HepG2 (cell line): ENCODE measurements around the gene SAPCD1. TPM values are rescaled to one million over a fixed set of nuclear protein-coding genes. Genes with fewer than 3 reads are reported as not detected.

Source experiments
- ARID4A ChIP-seq: sonication (generic); formaldehyde crosslinking; IDR thresholded peaks from 2 replicates; pipeline ENCODE4 v1.5.0; 2020; ENCODE audit warnings: mild to moderate bottlenecking, missing genetic modification reagents, borderline replicate concordance
- ATF7 ChIP-seq, 2 experiments: fragments of 450-650 bp in 1 of 2; sonication (generic) in 1 of 2; formaldehyde crosslinking in 1 of 2; IDR thresholded peaks; 2 replicates each; pipeline versions ENCODE4 v1.4.0 to v1.6.1; 2016 to 2020; ENCODE audit warnings: antibody characterized with exemption in 1 of 2, mild to moderate bottlenecking in 1 of 2, missing genetic modification reagents in 1 of 2
- DRAP1 ChIP-seq: IDR thresholded peaks from 2 replicates; pipeline ENCODE4 v1.6.1; 2016; ENCODE audit warnings: missing genetic modification reagents, missing compliant biosample characterization
- ELF3 ChIP-seq: IDR thresholded peaks from 2 replicates; pipeline ENCODE4 v1.6.1; 2016; ENCODE audit warnings: missing genetic modification reagents, missing compliant biosample characterization
- EP300 ChIP-seq, 3 experiments: sonication (generic) in 1 of 3; formaldehyde crosslinking in 1 of 3; IDR thresholded peaks; 2 replicates each; pipeline versions ENCODE4 v1.5.1 to v1.6.1; 2011 to 2020; ENCODE audit warnings: low read depth in 2 of 3, low read length in 2 of 3, borderline replicate concordance in 1 of 3, improper control_type of control experiment in 1 of 3, mild to moderate bottlenecking in 1 of 3, missing genetic modification reagents in 1 of 3, moderate library complexity in 1 of 3
- ESRRA ChIP-seq: sonication (generic); formaldehyde crosslinking; IDR thresholded peaks from 2 replicates; pipeline ENCODE4 v1.5.1; 2020; ENCODE audit warnings: mild to moderate bottlenecking, low read depth, missing genetic modification reagents
- FOXK1 ChIP-seq: sonication (generic); formaldehyde crosslinking; IDR thresholded peaks from 2 replicates; pipeline ENCODE4 v1.4.0; 2020; ENCODE audit warnings: low read depth, missing genetic modification reagents, borderline replicate concordance
- IRF9 ChIP-seq: sonication (generic); formaldehyde crosslinking; IDR thresholded peaks from 2 replicates; pipeline ENCODE4 v1.8.0; 2022; ENCODE audit warnings: missing genetic modification reagents, mild to moderate bottlenecking, borderline replicate concordance
- MAFG ChIP-seq: sonication (generic); formaldehyde crosslinking; IDR thresholded peaks from 2 replicates; pipeline ENCODE4 v1.5.1; 2020; ENCODE audit warnings: mild to moderate bottlenecking, missing genetic modification reagents
- MED1 ChIP-seq: sonication (generic); formaldehyde crosslinking; IDR thresholded peaks from 2 replicates; pipeline ENCODE4 v1.4.0; 2020; ENCODE audit warnings: missing genetic modification reagents
- NR2F6 ChIP-seq, 2 experiments: IDR thresholded peaks; 2 replicates each; pipeline ENCODE4 v1.6.1; 2016; ENCODE audit warnings: antibody characterized with exemption in 1 of 2, mild to moderate bottlenecking in 1 of 2
- REL ChIP-seq: sonication (generic); formaldehyde crosslinking; conservative IDR thresholded peaks from 2 replicates; pipeline ENCODE4 v1.8.0; 2022; ENCODE audit warnings: mild to moderate bottlenecking, missing genetic modification reagents, moderate library complexity
- TARDBP ChIP-seq: sonication (generic); formaldehyde crosslinking; IDR thresholded peaks from 2 replicates; pipeline ENCODE4 v1.8.0; 2022; ENCODE audit warnings: mild to moderate bottlenecking, missing genetic modification reagents
- ZIK1 ChIP-seq: sonication (generic); formaldehyde crosslinking; IDR thresholded peaks from 2 replicates; pipeline ENCODE4 v1.5.0; 2020; ENCODE audit warnings: mild to moderate bottlenecking, low read depth, missing genetic modification reagents, borderline replicate concordance
- ZNF136 ChIP-seq: sonication (generic); formaldehyde crosslinking; IDR thresholded peaks from 2 replicates; pipeline ENCODE4 v1.8.1; 2022; ENCODE audit warnings: low read depth, mild to moderate bottlenecking, moderate library complexity, missing genetic modification reagents
- ZNF234 ChIP-seq: sonication (generic); formaldehyde crosslinking; conservative IDR thresholded peaks from 2 replicates; pipeline ENCODE4 v1.5.1; 2020; ENCODE audit warnings: mild to moderate bottlenecking, missing genetic modification reagents
- ZNF441 ChIP-seq: sonication (generic); formaldehyde crosslinking; IDR thresholded peaks from 2 replicates; pipeline ENCODE4 v1.7.0; 2021; ENCODE audit warnings: missing genetic modification reagents, borderline replicate concordance
- ZNF501 ChIP-seq: sonication (generic); formaldehyde crosslinking; IDR thresholded peaks from 2 replicates; pipeline ENCODE4 v1.5.1; 2020; ENCODE audit warnings: mild to moderate bottlenecking, moderate library complexity, missing genetic modification reagents
- ZNF704 ChIP-seq: sonication (generic); formaldehyde crosslinking; IDR thresholded peaks from 2 replicates; pipeline ENCODE4 v1.8.1; 2023; ENCODE audit warnings: mild to moderate bottlenecking, inconsistent platforms, moderate library complexity, missing genetic modification reagents, borderline replicate concordance
- ZNF790 ChIP-seq: sonication (generic); formaldehyde crosslinking; IDR thresholded peaks from 2 replicates; pipeline ENCODE4 v1.8.0; 2022; ENCODE audit warnings: missing genetic modification reagents, mild to moderate bottlenecking, borderline replicate concordance
- ZSCAN29 ChIP-seq: sonication (generic); formaldehyde crosslinking; conservative IDR thresholded peaks from 2 replicates; pipeline ENCODE4 v1.4.0; 2020; ENCODE audit warnings: mild to moderate bottlenecking, missing genetic modification reagents
- polyA plus RNA-seq, 8 experiments: library from polyadenylated mRNA; depleted of rRNA in 3 of 8; stranded (reverse) in 7 of 8; unstranded in 1 of 8; fragments of >200 nt; fragmentation: Illumina TruSeq in 4 of 8; extraction: Trizol in 4 of 8; gene quantifications; 2 replicates each; pipeline versions ENCODE4 v1.2.1 to v1.2.3, GENCODE V29; 2011 to 2016; ENCODE audit warnings: low read depth in 4 of 8, missing spikeins in 1 of 8, mixed read lengths in 1 of 8; ENCODE audit not compliant: insufficient read depth in 1 of 8
- total RNA-seq, 5 experiments: library from RNA; depleted of rRNA; stranded (reverse); fragments of >200 nt; fragmentation: Illumina TruSeq; extraction: Trizol; gene quantifications; 2 replicates each; pipeline ENCODE4 v1.2.3, GENCODE V29; 2016; ENCODE audit warnings: low read depth in 1 of 5

Gene SAPCD1
- total and polyA plus RNA-seq, 2 of the 13 experiments (the other 11 are each of a cell fraction or from before 2014, with no cell fraction given): 2.5 to 3.9 TPM

GRCh38 chr6:31776989-31777666 lies 14.7 kb downstream of the SAPCD1 start, which contains the start of gene VWA7 (continued):
- TF ChIP-seq REL (CRISPR knock-in tag): no peak
- peak; percentile 41; the same call in 1 of the 2 replicates for TF ChIP-seq FOXK1
- no peak for TF ChIP-seq ZIK1 (CRISPR knock-in tag)
- TF ChIP-seq EP300 (IDR thresholded peaks at IDR 0.05; ENCODE audit: low read depth in 2 of 2, low read length in 2 of 2): peak in 1 of 2 experiments; percentile 45; a peak in 1 of 4 replicates
- TF ChIP-seq EP300 (CRISPR knock-in tag; IDR thresholded peaks at IDR 0.05; ENCODE audit: borderline replicate concordance): peak; percentile 63
- no peak for TF ChIP-seq ZNF234
- TF ChIP-seq TARDBP (CRISPR knock-in tag): peak; percentile 82
- no peak for TF ChIP-seq ZNF790
- TF ChIP-seq NR2F6 (IDR thresholded peaks at IDR 0.05): peak; percentile 82
- peak; percentile 82 for TF ChIP-seq NR2F6 (CRISPR knock-in tag; IDR thresholded peaks at IDR 0.05)
- TF ChIP-seq ARID4A: peak; percentile 84; the same call in 1 of the 2 replicates
- peak; percentile 56; the same call in 1 of the 2 replicates for TF ChIP-seq DRAP1 (CRISPR knock-in tag)
- TF ChIP-seq ESRRA (CRISPR knock-in tag): peak; percentile 20; the same call in 1 of the 2 replicates
- TF ChIP-seq MAFG (CRISPR knock-in tag): no peak
- TF ChIP-seq ZNF704 (CRISPR knock-in tag): no peak
- TF ChIP-seq ZNF136 (CRISPR knock-in tag): 0 out of 2 replicates have a peak, but pooled peaks have one; percentile 66
- TF ChIP-seq ZNF441: 0 out of 2 replicates have a peak, but pooled peaks have one; percentile 47
- TF ChIP-seq ATF7 (IDR thresholded peaks at IDR 0.05): peak; percentile 16; the same call in 1 of the 2 replicates
- no peak for TF ChIP-seq ATF7 (CRISPR knock-in tag; IDR thresholded peaks at IDR 0.05)
- TF ChIP-seq IRF9 (CRISPR knock-in tag): no peak
- TF ChIP-seq ELF3 (CRISPR knock-in tag): no peak; the same call in 1 of the 2 replicates
- TF ChIP-seq ZNF501 (CRISPR knock-in tag): peak; percentile 45; the same call in 1 of the 2 replicates
- TF ChIP-seq ZSCAN29 (CRISPR knock-in tag): no peak
- peak; percentile 48; the same call in 1 of the 2 replicates for TF ChIP-seq MED1 (CRISPR knock-in tag)
